DMS114 treated with DMSO at 0.1 percent for 48 hours (cell line): ENCODE data around the gene ROBO2.
"Not testable (repeated sequence)": the region's sequence is repeated elsewhere in the genome, so short reads cannot be mapped to it uniquely, and the experiment has no call there.

Source experiments
- DNase-seq: peaks from one replicate; lab custom pipeline; 2025; ENCODE audit not compliant: unreplicated experiment; lab: John Stamatoyannopoulos, UW

The ROBO2 gene

DNA sequence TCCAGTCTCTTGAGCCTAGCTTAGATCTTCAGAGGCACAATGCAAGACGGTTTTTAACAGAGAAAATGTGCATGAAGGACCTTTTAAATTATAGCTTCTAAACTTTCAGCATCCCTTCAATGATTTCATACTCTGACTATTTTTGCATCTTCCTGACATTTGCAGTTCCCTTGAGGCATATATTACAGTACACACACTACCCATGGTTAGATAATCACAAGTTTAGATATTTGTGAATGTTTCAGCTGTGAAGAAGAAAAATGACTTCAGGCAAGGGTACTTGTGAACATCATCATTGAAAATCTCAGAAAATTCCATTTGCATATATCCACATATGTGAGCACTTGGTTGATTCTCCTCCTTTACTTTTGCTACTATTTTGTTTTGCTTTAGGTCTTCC, 341.5 kb downstream of the ROBO2 start:
- no peak for DNase-seq

DNA sequence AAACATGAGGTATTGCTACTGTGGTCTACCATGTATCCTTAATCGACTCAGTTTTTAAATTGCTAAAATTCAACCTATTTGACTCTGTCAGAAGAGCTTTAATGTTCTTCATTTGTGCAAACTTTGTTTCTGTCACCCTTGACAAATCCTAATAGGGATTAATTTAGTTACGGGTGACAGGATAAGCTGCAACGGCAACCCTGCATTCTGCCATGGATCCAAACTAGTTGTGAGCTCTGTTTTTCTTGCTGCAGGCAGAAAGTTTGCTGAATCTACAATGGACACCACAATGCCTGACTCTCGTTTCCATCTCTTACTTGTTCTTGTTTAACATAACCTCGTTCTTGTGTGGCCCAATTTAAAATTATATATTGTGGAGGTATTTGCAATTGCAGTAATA, 352.3 kb downstream of the ROBO2 start:
- no peak for DNase-seq

DNA sequence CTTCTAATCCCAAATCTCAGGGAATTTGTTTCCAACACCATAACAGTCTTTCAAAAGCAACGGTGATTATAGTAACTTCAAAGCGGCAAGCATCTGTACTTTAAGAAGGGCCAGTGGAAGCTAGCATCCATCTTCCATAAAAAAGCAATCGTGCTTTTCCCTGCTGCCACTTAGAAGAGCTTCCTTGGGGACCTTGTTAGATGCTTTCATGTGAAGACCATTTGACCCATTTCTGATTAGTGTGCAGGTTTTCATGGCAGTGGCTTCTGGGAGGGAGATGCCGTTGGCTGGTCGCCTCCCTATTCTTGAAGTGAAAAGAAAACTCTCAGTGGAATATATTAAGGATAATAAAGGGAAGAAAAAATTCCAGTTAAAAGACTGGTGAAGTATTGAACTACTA, 354.1 kb downstream of the ROBO2 start:
- DNase-seq: no peak

DNA sequence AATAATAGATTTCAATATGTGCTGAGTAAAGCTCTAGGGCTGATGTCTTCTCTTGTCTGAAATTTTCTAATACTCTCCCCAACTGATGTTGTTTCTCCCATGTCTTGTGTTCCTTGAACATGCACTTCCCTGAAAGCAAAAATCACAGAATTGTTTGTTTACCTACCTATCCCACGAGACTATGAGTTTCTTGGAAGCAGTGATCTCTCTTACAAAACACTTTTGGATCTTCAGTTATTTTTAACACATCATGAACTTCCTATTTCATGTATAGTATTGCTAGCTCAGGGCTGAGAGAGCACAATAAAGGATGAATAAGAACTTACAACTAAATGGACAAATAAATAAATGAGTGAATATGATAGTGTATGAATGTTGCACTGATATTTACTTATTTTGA, 365.0 kb downstream of the ROBO2 start:
- DNase-seq: no peak

DNA sequence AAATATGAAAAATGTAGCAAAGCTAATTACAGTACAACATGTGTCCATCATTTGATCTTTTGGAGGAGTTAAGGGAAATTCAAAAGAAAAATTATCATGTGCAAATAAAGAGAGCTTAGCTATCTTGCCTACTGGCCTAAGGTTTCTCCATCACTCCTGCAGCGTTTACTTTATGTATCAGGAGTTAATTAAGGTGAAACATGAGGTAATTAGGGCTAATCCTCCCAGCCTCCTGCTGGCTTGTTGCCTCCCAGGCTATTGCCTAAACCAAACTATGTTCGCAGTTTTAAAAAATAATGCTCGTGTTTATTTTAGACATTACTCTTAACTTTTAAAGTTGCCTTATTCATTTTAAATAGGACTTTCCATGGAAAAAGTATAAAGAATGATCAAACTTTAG, 367.5 kb downstream of the ROBO2 start:
- DNase-seq: no peak

DNA sequence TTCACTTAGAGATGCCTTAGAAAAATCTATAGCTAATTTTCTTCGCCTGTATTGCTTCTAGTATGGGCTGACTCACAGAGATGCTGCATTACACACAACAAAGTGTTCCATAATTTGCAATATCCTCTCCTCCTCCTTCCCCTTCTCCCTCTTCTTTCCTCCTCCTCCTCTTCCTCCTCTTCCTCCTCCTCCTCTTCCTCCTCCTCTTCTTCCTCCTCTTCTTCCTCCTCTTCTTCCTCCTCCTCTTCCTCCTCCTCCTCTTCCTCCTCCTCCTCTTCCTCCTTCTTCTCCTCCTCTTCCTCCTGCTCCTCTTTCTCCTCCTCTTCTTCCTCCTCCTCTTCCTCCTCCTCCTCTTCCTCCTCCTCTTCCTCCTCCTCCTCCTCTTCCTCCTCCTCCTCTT, 370.4 kb downstream of the ROBO2 start:
- not testable (repeated sequence) for DNase-seq

DNA sequence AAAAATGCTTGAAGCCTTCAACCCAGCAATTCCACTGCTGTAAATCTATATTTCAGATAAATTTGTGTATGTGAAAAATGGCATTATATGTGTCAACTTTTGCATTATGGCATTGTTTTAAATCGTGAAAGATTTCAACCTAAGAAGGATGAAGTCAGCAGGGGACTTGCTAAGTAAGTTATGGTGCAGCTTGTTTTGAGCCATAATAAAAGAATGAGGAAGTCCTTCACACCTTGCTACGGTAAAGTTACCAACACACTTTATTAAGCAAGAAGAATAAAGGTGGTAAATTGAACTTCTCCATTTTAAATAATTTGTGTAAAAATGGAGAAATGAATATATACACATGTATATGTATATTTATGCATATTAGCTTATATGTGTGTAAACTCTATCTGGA, 371.4 kb downstream of the ROBO2 start:
- no peak for DNase-seq

DNA sequence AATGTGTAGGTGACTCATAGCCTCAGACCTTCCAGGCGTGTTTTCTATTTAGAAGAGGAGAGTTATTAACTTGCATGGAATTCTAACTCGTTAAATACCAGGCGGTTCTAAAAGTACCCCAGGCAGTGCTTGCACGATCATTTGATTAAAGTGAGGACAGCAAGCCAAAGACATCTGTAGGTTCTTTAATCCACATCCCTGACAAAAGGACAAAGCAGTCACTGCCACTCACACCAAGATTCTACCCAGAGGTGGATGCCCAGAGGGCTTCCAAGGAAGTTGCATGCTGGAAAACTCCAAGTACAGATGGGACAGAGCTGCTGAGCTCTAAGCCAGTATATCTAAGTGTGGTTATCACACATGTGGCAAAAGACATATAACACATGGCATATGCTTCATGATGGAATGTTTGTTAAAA, 372.1 kb downstream of the ROBO2 start:
- no peak for DNase-seq

DNA sequence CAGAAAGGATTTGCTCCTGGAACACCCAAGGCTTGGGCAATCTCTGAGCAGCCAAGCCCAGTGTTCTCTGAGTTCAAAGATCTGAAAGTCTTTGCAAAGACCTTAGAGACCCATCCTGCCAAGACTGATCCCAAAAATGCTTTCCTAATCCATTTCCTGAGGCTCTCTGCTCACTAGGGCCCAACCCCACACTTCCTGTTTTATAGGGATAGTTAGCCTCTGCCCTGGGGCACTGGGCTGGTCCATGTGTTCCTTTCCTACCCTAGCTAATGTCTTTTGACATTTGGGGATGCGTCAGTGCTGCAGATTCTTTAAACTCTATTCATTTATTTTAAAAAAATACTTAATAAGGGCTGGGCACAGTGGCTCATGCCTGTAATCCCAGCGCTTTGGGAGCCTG, 372.7 kb downstream of the ROBO2 start:
- DNase-seq: no peak

DNA sequence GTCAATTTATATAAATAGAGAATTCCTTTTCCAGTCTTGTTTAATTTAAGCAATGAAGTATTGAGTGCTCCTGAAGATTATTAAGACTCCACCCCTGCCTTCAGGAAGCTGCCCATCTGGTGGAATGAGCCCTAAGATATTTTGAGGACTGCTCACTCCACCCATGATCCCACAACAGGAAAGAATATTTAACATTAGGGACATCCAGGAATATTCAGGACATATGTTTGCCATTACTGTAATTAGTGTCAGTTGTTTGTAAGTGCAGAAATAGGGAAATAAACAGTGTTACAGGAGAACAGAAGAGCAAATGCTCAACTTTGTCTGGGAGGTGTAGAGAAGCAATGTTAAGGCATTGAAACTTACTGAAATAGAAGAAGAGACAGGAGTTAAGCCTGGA, 375.0 kb downstream of the ROBO2 start:
- DNase-seq: no peak

DNA sequence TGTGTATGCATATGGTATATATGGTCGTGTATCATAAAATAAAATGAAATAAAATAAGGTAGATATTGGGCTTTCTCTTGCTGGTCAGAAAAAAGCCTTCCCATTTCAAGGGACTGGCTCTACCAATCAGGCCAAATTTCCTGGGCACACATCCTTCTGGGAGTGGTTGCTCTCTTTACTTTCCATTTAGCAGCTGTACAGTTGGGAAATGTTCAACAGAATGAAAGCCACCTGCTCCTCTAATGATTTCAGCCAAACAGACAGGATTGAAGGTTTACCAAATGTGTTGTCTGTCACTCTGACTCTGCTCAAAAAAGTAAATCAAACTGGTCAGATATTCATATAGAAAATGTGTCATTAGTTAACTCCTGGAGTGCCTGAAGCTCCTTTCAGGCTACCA, 380.4 kb downstream of the ROBO2 start:
- DNase-seq: no peak

DNA sequence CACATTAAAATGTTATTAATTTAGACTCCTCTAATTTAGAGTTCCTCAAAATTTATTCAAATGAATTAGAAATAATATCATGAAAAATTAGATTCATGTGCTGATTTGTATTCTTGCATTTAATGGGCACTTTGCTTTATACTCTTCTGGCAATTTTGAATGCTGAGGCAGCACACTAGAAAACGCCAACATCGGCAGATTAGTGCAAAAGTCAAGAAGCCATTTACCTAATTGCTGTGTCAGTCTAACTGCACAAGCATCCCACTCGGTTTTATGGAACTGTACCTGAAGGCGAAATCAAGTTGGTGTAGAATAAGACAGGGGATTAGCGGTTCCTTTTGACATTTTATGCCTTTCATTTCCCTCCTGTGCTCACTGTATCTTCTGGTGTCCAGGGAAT, 382.0 kb downstream of the ROBO2 start:
- no peak for DNase-seq

DNA sequence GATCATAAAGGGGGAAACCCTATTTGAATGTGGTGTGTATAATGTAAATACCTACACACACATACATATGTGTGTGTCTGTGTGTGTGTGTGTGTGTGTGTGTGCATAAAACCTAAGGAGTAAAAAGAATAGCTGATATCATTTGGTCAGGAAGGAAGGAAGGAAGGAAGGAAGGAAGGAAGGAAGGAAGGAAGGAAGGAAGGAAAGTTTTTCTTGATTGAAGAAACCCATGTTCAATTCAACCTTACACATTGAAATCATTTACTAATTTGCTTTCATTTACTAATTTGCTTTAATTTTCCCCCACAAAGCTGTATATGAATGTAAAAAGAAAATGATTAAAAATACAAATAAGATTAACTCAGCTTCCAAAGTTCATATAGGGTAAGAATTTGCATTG, 386.6 kb downstream of the ROBO2 start:
- DNase-seq: no peak

DNA sequence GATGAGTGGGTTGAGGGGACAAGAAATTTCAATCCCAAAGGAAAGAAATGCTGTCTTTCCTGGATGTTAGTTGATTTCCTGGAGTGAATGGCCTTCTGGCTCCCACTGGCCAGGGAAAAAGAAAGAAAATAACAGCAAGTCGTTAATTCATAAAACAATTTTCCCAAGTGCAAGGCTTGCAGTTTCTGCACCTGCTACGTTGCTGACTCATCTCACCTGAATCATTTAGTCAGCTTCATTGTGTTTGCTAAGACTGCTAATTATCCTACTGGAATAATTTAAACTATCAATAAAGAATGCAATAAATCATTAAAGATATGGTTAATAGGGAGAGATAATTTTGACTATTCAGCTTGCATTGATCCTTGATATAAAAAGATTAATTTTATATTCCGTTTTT, 387.6 kb downstream of the ROBO2 start:
- no peak for DNase-seq

DNA sequence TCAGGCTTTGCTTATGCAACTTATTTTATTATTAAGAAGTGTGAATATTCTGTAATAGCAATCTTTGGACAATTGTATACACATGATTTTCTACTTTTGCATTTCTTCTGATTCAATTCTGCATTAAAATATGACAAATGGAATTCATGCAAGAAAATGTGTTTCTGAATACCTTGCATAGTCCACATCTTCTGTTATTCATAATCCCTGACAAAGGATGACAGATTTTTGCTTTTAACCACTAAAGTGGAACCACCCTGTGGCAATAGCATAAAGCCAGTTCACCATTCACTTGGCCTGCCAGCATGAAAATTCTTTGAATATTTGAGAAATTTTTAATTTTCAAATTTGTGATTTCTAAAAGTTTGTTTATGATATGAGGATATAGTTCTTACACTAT, 397.0 kb downstream of the ROBO2 start:
- DNase-seq: no peak

DNA sequence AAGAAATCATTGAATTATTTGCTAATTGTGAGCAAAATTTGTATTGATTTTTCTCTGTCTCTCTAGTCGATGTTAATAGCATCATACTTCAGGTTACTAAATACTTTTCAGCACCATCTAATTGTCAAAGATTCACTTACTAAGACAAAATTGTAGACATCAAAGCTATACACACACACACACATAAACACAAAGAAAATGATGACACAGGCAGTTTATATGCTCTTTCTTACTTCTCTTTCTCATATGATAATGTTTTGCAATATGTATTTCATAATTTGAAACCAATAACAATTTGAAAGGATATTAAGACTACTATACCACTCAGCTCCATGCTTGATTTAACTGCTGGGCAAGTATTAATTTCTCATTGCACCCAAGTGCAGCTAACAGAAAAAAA, 406.2 kb downstream of the ROBO2 start:
- DNase-seq: no peak

DNA sequence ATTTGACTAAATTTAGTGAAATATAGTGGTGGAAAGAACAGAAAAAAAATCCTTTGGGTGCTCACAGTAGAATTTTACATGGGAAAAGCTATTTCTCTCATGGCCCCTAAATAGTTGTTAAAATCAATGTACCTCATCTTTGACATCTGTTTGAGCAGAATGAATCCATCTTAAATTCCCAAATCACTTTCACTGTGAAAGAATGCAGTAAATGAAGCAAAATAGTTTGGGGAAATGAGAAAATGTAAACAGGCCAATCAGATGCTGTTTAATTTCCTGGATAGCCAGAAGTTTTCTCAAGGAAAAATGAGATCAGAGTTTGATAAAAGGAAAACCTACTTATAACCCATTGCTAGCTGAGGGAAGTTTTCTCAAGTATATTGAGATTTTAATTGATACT, 406.9 kb downstream of the ROBO2 start:
- no peak for DNase-seq

DNA sequence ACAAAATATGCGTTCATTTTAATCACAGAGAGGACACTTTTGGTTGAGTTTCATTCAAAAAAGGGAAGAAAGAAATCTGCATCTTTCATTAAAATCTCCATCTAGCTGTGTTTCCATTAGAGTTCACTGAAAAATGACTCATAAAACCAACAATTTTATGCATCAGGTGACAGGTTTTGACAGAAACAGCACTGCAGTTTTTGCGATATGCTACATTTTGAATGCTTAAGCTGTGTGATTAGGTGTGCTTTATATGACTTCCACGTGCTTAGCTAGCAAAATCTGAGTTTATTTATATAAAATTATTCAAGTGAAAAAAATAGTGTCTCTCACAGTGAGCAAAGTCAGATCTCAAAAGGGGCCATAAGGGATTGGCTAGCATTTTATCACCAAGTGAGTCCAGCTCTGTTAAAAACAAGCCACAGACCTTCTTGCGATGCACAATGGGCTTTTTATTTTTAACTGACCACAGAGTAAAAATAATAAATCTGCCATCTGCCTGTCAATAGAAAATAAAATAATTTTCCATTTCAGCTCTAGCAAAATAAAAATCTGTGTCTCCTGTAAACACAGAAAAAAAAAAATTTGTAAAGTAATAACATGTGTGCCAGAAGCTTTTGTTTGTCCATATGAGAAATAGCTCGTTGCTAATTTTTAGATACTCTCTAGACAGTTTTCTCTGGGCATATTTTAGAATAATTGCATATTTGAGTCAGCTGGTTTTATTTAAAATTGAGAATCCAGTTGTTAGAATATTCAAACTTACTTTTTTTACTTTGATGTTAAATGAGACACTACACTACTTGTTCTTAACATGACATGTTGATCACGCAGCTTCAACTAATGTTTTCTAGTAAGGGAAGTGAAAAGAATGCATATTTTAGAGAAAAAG, 409.8 kb downstream of the ROBO2 start:
- no peak for DNase-seq

DNA sequence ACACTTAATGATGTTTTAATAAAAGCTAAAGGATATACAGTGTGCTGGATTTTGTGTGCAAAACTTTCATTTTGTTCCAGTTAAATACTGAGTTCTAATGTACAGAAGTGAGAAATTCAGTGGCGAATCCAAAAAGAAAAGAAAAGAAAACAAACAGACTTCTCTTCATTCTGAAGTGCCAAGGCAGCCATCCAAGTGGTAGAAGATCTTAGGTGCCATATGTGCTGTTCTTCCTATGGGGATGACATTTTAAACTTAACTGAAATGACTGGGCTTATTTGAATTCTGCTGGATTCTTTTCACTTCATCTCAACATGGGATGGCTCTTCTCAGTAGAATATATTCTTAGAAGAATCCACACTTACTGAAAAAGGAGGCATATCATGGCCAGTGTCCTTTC, 416.5 kb downstream of the ROBO2 start:
- DNase-seq: no peak

DNA sequence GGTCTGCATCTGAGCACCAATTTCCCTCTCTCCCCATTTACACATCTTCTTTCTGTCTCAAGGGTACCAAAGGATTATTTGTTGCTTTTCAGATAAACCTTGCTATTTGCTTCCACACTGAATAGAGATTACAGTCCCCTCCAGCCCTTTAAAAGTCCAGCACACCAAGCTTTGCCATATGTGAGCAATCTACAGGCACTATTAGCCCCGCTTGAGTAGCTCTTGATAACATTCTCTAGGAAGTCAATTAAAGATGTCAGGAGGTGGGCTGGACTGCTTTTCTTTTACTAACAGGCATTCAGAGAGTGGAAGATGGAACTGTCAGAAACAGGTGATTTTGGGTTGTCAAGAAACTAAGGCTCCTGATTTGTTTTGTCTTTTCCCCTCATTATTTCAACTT, 417.0 kb downstream of the ROBO2 start:
- no peak for DNase-seq

DNA sequence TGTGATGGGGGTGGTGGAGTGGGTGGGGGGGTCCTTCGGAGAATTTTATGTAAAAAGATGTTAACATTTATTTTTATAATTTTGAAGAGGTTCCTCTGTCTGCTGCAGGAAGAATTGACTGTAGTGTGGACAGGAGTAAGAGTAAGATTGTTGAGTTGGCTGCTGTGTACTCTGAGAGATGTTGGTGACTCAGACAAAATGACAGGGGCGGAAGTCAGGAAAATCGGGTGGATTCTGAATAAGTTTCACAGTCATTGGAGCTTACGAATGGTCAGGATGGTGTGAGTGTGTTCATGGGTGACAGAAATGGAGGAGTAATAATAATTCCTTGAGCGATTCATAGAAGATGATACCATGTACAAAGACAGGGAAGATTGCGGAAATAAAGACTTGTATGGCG, 420.0 kb downstream of the ROBO2 start:
- DNase-seq: no peak

DNA sequence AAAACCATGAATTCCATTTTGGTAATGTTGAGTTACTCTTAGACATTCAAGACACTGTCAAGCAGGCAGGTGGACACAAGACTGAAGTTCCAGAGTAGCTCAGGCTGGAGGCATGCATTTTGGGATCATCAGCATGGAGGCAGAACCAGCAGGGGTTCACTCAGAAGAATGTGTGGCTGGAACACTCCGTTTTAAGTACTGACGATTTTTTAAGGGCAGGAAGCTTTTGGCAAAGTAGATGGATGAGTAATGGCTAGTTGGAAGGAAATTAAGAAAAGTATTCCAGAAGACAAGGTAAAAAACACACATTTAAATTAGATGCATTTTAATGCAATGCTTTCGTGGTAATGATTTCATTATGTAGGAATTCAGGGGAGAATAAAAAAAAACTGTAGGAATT, 420.4 kb downstream of the ROBO2 start:
- no peak for DNase-seq

DNA sequence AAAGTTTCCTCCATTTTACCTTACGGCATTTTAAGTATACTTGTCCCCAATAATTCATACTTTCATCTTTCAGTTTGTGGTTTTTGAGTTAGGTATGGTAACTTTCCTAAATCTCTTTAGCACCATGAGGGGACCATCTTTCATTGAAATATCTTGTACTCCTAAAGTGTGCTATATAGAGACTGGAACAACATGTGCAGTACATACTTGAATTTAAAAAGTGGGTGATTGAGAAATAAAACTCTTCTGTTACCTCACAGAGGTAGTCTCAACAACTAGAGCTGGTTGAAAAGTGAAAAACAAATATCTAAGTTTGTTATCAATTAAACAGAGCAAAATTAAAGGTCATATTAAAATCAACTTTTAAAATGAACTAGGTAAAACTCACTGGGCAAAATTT, 423.1 kb downstream of the ROBO2 start:
- DNase-seq: no peak
